Measurements from ENCODE around the gene ARMCX4. TPM values are rescaled to one million over a fixed set of nuclear protein-coding genes. Genes with fewer than 3 reads are reported as not detected.

ARMCX4 gene
- total RNA-seq, 1 donor from 2014 or later: 1.6 TPM

GRCh38 chrX:101462892-101463291 lies 22.4 kb upstream of the ARMCX4 start:
- no peak for DNase-seq (ENCODE audit: low read depth)
- peak; percentile 44 for TF ChIP-seq CTCF (conservative IDR thresholded peaks at IDR 0.05; ENCODE audit: low read depth, low read length)
- H3K4me3 ChIP-seq (ENCODE audit: low read depth, low read length): no peak overlapping the region

GRCh38 chrX:101478366-101478765 lies 6.9 kb upstream of the ARMCX4 start:
- TF ChIP-seq CTCF (conservative IDR thresholded peaks at IDR 0.05; ENCODE audit: low read depth, low read length): no peak
- no peak overlapping the region for H3K4me3 ChIP-seq (ENCODE audit: low read depth, low read length)
- no peak for DNase-seq (ENCODE audit: low read depth)

GRCh38 chrX:101482296-101482695 lies 3.0 kb upstream of the ARMCX4 start:
- no peak for TF ChIP-seq CTCF (conservative IDR thresholded peaks at IDR 0.05; ENCODE audit: low read depth, low read length)
- no peak for DNase-seq (ENCODE audit: low read depth)
- H3K4me3 ChIP-seq (ENCODE audit: low read depth, low read length): no peak overlapping the region

GRCh38 chrX:101483705-101484104 lies 1.6 kb upstream of the ARMCX4 start:
- no peak overlapping the region for H3K4me3 ChIP-seq (ENCODE audit: low read depth, low read length)
- TF ChIP-seq CTCF (conservative IDR thresholded peaks at IDR 0.05; ENCODE audit: low read depth, low read length): no peak

GRCh38 chrX:101484135-101484534 lies 1.1 kb upstream of the ARMCX4 start:
- no peak for DNase-seq (ENCODE audit: low read depth)
- no peak for TF ChIP-seq CTCF (conservative IDR thresholded peaks at IDR 0.05; ENCODE audit: low read depth, low read length)
- H3K4me3 ChIP-seq (ENCODE audit: low read depth, low read length): no peak overlapping the region

More at GRCh38 chrX:101483705-101484104, 1.6 kb upstream of the ARMCX4 start:
- DNase-seq (ENCODE audit: low read depth): no peak

GRCh38 chrX:101488796-101489195 lies 3.5 kb downstream of the ARMCX4 start:
- H3K4me3 ChIP-seq (ENCODE audit: low read depth, low read length): no peak overlapping the region
- no peak for TF ChIP-seq CTCF (conservative IDR thresholded peaks at IDR 0.05; ENCODE audit: low read depth, low read length)

GRCh38 chrX:101491943-101492342 lies 6.7 kb downstream of the ARMCX4 start:
- no peak for TF ChIP-seq CTCF (conservative IDR thresholded peaks at IDR 0.05; ENCODE audit: low read depth, low read length)
- H3K4me3 ChIP-seq (ENCODE audit: low read depth, low read length): no peak overlapping the region
- DNase-seq (ENCODE audit: low read depth): no peak

More at GRCh38 chrX:101488796-101489195, 3.5 kb downstream of the ARMCX4 start:
- no peak for DNase-seq (ENCODE audit: low read depth)
